Peyer's patch (tissue), 4 donors: Measurements from ENCODE around the gene ATP5ME. TPM values are rescaled to one million over a fixed set of nuclear protein-coding genes. Genes with fewer than 3 reads are reported as not detected.
A peak's percentile ranks its signal among the peaks of the same experiment; 100 is the strongest.

ENCODE experiments used
- DNase-seq, 3 donors: peaks; one replicate each; pipeline ENCODE4 v3.0.0-alpha.2; 2017 to 2019
- H3K27ac ChIP-seq, 4 donors: fragments of 200-600 bp; sonication (generic); one replicate each; pipeline ENCODE4 v1.5.1; 2016 to 2019
- H3K27me3 ChIP-seq, 2 donors: fragments of 200-600 bp; sonication (generic); one replicate each; pipeline ENCODE4 v1.5.1; 2019
- H3K36me3 ChIP-seq, 3 donors: fragments of 200-600 bp; sonication (generic); one replicate each; pipeline ENCODE4 v1.5.1; 2016 to 2019
- H3K4me1 ChIP-seq, 4 donors: fragments of 200-600 bp; sonication (generic); one replicate each; pipeline ENCODE4 v1.5.1; 2016 to 2019
- H3K4me3 ChIP-seq, 4 donors: fragments of 200-600 bp; sonication (generic); 1 replicate in 3 of 4; 2 replicates in 1 of 4; pipeline ENCODE4 v1.5.1; 2016 to 2019; ENCODE audit warnings: mild to moderate bottlenecking in 1 of 4
- H3K9me3 ChIP-seq, 4 donors: fragments of 200-600 bp; sonication (generic); one replicate each; pipeline ENCODE4 v1.5.1; 2016 to 2019; ENCODE audit warnings: mild to moderate bottlenecking in 1 of 4
- POLR2A ChIP-seq, 2 donors: fragments of 450-650 bp; IDR thresholded peaks; one replicate each; pipeline ENCODE4 v1.5.1; 2017; ENCODE audit warnings: antibody characterized with exemption in 2 of 2, mild to moderate bottlenecking in 2 of 2, moderate library complexity in 2 of 2
- total RNA-seq, 4 donors: library from RNA; depleted of rRNA; stranded (reverse); fragments of >200 nt; gene quantifications; one replicate each; pipeline ENCODE4 v1.1.0, GENCODE V29; 2016
- TF ChIP-seq, protein P1 (sequence below), 6 experiments: fragments of 450-650 bp in 4 of 6; fragments of 200-600 bp in 2 of 6; sonication (generic) in 1 of 6; IDR thresholded peaks; one replicate each; pipeline ENCODE4 v1.5.1; 2017 to 2019; ENCODE audit warnings: antibody characterized with exemption in 6 of 6, mild to moderate bottlenecking in 3 of 6, moderate library complexity in 1 of 6

ATP5ME gene
- total RNA-seq, 4 donors from 2014 or later = 102 to 259 (median 184) TPM

DNA sequence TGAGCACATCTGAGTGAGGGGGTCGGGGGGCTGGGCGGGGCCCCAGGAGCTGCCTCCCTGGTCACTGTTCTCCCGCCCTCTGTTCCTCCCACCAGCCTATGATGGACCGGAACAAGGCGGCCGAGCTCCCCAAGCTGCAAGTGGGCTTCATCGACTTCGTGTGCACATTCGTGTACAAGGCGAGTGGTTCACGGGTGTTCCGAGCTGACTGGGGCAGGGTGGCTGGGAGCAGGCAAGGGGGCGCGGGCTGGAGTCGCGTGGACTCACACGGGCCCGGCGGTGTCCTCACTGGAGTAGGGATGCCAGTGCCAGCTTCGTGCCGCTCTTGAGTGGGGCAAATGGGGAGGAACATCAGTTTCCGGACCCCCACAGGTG lies 7.7 kb downstream of the ATP5ME start:
- Histone ChIP-seq H3K9me3 (no peaks in the 10 kb centered on the region), H3K4me3 (no peak overlapping the region), H3K36me3 (peaks cover 0 to 9% (median 0%) of the 10 kb centered on the region in 3 donors), H3K4me1 (peaks cover 0 to 8% (median 0%) of the 10 kb centered on the region in 4 donors), H3K27ac (no peak overlapping the region), H3K27me3 (no peaks in the 10 kb centered on the region)
- DNase-seq = no peak
- TF ChIP-seq, protein P1, sequence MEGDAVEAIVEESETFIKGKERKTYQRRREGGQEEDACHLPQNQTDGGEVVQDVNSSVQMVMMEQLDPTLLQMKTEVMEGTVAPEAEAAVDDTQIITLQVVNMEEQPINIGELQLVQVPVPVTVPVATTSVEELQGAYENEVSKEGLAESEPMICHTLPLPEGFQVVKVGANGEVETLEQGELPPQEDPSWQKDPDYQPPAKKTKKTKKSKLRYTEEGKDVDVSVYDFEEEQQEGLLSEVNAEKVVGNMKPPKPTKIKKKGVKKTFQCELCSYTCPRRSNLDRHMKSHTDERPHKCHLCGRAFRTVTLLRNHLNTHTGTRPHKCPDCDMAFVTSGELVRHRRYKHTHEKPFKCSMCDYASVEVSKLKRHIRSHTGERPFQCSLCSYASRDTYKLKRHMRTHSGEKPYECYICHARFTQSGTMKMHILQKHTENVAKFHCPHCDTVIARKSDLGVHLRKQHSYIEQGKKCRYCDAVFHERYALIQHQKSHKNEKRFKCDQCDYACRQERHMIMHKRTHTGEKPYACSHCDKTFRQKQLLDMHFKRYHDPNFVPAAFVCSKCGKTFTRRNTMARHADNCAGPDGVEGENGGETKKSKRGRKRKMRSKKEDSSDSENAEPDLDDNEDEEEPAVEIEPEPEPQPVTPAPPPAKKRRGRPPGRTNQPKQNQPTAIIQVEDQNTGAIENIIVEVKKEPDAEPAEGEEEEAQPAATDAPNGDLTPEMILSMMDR (IDR thresholded peaks at IDR 0.05) = no peak
- no peak for TF ChIP-seq POLR2A (IDR thresholded peaks at IDR 0.05)

DNA sequence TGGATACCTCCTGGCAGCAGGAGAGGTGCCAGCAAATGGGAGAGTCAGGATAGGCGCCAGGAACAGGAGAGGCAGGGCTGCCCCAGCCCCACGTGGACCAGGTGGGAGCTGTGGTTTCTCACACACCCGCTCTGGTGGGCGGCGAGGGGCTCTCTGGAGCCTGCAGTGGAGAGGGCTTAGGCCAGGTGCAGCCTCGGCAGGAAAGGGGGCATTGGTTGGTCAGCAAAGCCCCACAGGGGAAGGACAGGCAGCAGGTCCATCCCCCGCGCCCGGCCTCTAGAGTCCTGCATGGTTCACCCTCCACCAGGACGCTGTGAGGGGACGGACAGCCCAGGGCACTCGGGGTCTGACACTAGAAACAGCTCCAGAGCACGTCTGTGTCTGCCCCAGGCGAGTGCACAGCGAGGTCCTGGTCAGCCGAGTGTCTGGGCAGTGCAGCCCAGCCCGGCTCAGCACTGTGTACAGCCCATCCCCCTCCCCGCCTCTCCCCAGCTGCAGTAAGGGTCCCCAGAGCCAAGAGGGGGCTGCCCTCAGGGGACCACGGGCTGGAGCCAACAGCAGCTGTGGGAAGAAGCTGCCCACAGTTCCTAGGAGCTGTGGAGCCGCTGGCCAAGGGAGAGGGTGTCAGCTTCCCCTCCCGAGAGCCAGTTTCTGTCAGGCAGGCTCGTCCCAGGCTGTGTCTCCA lies 8.2 kb downstream of the ATP5ME start:
- Histone ChIP-seq H3K36me3 (peaks cover 0 to 3% (median 0%) of the 10 kb centered on the region in 3 donors), H3K9me3 (no peaks in the 10 kb centered on the region), H3K27ac (no peak overlapping the region), H3K4me1 (peaks cover 0 to 8% (median 0%) of the 10 kb centered on the region in 4 donors), H3K4me3 (no peak overlapping the region), H3K27me3 (no peaks in the 10 kb centered on the region)
- TF ChIP-seq, protein P1 (IDR thresholded peaks at IDR 0.05) = no peak
- no peak for TF ChIP-seq POLR2A (IDR thresholded peaks at IDR 0.05)
- no peak for DNase-seq

DNA sequence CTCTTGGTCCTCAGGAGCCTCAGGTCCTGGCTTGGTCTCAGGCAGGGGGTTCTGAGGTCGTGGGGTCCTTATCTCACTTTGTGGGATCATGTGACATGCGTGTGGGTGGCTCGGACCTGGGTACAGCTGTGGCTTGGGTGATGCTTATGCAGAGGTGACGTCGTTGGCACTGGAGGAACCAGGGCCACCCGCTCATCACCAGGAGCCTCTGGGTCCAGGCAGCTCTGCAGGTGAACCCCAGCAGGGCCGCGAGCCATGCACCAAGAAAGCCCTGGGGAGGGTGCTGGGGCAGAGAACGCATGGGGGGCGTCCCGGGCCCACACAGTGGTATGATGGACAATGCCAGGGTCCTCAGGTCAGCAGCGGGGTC lies 8.7 kb downstream of the ATP5ME start:
- Histone ChIP-seq H3K27me3 (no peaks in the 10 kb centered on the region), H3K9me3 (no peaks in the 10 kb centered on the region), H3K36me3 (no peaks in the 10 kb centered on the region), H3K4me1 (peaks cover 0 to 8% (median 0%) of the 10 kb centered on the region in 4 donors), H3K4me3 (no peak overlapping the region), H3K27ac (no peak overlapping the region)
- DNase-seq = no peak
- TF ChIP-seq, protein P1 (IDR thresholded peaks at IDR 0.05) = no peak
- TF ChIP-seq POLR2A (IDR thresholded peaks at IDR 0.05) = no peak

DNA sequence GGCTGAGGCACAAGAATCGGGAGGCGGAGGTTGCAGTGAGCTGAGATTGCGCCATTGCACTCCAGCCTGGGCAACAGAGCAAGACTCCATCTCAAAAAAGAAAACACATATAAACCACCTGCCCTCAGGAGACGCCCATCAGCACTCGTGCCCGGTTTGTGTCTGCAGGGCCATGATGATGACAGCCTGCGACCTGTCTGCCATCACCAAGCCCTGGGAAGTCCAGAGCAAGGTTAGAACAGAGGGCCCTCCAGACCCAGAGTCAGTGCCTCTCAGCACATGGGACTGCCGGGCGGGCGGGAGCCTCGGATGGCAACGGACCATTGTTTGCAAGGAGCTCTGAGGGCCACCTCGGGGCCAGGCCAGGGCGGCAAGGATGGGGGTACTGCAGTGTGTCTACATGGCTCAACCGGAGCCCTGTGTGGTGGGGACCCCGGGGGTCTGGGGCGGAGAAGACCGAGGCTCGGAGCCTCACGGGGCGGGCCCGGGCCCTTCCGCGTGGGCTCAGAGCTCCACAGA lies 9.3 kb downstream of the ATP5ME start:
- Histone ChIP-seq H3K9me3 (no peaks in the 10 kb centered on the region), H3K4me1 (peaks cover 0 to 8% (median 0%) of the 10 kb centered on the region in 4 donors), H3K27ac (no peak overlapping the region), H3K4me3 (no peak overlapping the region), H3K27me3 (no peaks in the 10 kb centered on the region), H3K36me3 (no peaks in the 10 kb centered on the region)
- TF ChIP-seq, protein P1 (IDR thresholded peaks at IDR 0.05) = no peak
- no peak for TF ChIP-seq POLR2A (IDR thresholded peaks at IDR 0.05)
- DNase-seq = no peak

DNA sequence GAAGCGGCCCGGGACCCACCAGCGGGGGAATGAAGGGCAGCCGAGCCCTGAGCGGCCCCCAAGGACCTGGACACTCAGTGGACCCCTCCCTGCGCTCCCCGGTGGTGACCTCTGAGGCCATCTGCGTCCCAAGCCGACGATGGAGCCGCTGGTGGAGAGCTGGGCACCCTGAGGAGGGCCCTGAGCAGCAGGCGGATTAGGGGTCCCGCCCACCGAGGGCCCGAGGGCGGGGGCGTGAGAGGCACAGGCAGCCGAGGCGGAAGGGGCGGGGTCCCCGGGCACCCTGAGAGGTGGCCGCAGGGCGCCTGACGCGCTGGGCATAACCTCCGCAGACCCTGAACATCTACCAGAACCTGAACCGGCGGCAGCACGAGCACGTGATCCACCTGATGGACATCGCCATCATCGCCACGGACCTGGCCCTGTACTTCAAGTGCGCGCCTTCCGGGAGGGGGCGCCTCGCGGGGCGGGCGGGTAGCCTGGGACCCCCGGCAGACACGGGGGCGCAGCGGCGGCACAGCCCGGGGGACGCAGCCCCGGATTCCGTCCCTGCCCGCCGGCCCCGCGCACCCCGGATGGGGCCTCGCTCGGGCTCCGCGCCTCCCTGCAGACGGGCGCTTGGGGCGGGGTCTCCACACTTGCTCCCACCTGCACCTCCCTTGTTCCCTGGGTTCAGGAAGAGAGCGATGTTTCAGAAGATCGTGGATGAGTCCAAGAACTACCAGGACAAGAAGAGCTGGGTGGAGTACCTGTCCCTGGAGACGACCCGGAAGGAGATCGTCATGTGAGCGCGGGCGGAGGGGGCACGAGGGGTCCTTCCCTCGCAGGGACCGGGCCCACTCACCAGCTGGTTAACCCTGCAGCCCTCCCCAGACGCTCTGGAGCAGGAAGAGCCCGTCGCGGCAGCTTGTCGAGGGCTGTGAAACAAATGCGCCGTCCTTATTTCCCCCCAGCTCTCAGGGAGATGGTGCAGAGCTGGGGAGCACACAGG lies 10.3 kb downstream of the ATP5ME start:
- TF ChIP-seq POLR2A (IDR thresholded peaks at IDR 0.05) = no peak
- TF ChIP-seq, protein P1 (IDR thresholded peaks at IDR 0.05) = no peak
- peak in 2 of 3 donors; percentile 81 to 87 for DNase-seq
- H3K9me3 ChIP-seq = no peaks in the 10 kb centered on the region
- H3K4me3 ChIP-seq = peak overlapping the region; percentile 61 to 84 (median 70)
- peak overlapping the region; percentile 48 to 77 (median 60) for H3K27ac ChIP-seq
- no peaks in the 10 kb centered on the region for H3K27me3 ChIP-seq
- H3K4me1 ChIP-seq = peaks cover 0 to 8% (median 0%) of the 10 kb centered on the region in 4 donors
- H3K36me3 ChIP-seq = no peaks in the 10 kb centered on the region
